Measurements from ENCODE around the gene ARID3C. TPM values are rescaled to one million over a fixed set of nuclear protein-coding genes. Genes with fewer than 3 reads are reported as not detected.

The ARID3C gene
- total and polyA plus RNA-seq, 2 of the 8 experiments (the other 6 are each of a cell fraction or from before 2014, with no cell fraction given), result 0.08 TPM; not detected in 1

- TF ChIP-seq TAF7 (optimal IDR thresholded peaks at IDR 0.05; ENCODE audit: borderline replicate concordance, low read depth, low read length), result no peak
- no peak for TF ChIP-seq TCF12 (IDR thresholded peaks at IDR 0.05; ENCODE audit: low read depth, low read length)
- TF ChIP-seq RAD21 (IDR thresholded peaks at IDR 0.05 in 1 of 2, conservative IDR thresholded peaks at IDR 0.05 in 1 of 2; ENCODE audit: low read depth in 2 of 2, low read length in 2 of 2), result peak in 1 of 2 experiments; percentile 4; a peak in 1 of 4 replicates
- TF ChIP-seq EGR1 (IDR thresholded peaks at IDR 0.05; ENCODE audit: borderline replicate concordance, low read depth, low read length), result peak; percentile 46; the same call in 1 of the 2 replicates
- no peak for TF ChIP-seq SP4 (IDR thresholded peaks at IDR 0.05; ENCODE audit: low read length)
- TF ChIP-seq ASH2L (IDR thresholded peaks at IDR 0.05; ENCODE audit: low read length), result no peak
- TF ChIP-seq, protein P1, sequence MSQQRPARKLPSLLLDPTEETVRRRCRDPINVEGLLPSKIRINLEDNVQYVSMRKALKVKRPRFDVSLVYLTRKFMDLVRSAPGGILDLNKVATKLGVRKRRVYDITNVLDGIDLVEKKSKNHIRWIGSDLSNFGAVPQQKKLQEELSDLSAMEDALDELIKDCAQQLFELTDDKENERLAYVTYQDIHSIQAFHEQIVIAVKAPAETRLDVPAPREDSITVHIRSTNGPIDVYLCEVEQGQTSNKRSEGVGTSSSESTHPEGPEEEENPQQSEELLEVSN (IDR thresholded peaks at IDR 0.05), result peak; percentile 50
- TF ChIP-seq POLR2A (IDR thresholded peaks at IDR 0.05; ENCODE audit: control extremely low read depth in 1 of 2, low read depth in 2 of 2, low read length in 2 of 2), result no peak
- no peak for TF ChIP-seq JUND (IDR thresholded peaks at IDR 0.05; ENCODE audit: low read length)
- no peak for TF ChIP-seq CREB1 (IDR thresholded peaks at IDR 0.05)
- no peak for TF ChIP-seq KDM4A (IDR thresholded peaks at IDR 0.05; ENCODE audit: low read depth, low read length, severe bottlenecking)
- TF ChIP-seq TBP (IDR thresholded peaks at IDR 0.05; ENCODE audit: low read depth, low read length), result no peak
- TF ChIP-seq CTBP2 (IDR thresholded peaks at IDR 0.05; ENCODE audit: borderline replicate concordance, insufficient read depth, insufficient read length, low read length), result peak; percentile 46
- no peak for TF ChIP-seq KDM5A (IDR thresholded peaks at IDR 0.05; ENCODE audit: low read length)
- TF ChIP-seq USF2 (IDR thresholded peaks at IDR 0.05; ENCODE audit: low read length), result no peak
- TF ChIP-seq EP300 (IDR thresholded peaks at IDR 0.05; ENCODE audit: borderline replicate concordance in 1 of 2, low read depth in 2 of 2, low read length in 2 of 2), result no peak
- TF ChIP-seq RFX5 (IDR thresholded peaks at IDR 0.05; ENCODE audit: borderline replicate concordance, low read depth, low read length), result no peak
- TF ChIP-seq NANOG (IDR thresholded peaks at IDR 0.05; ENCODE audit: insufficient read depth, low read depth, low read length, poor library complexity, severe bottlenecking), result no peak
- no peak for TF ChIP-seq YY1 (IDR thresholded peaks at IDR 0.05; ENCODE audit: low read depth, low read length)
Measured at GRCh38 chr9:34651876-34652601, 23.2 kb upstream of the ARID3C start, which contains the start of gene IL11RA (continued).
